Tibial nerve (tissue), 4 donors: ENCODE measurements around the gene SIPA1L3.

Experiments used
- EP300 ChIP-seq, 2 donors: sonication (generic); formaldehyde crosslinking; IDR thresholded peaks; one replicate each; pipeline ENCODE4 v1.6.1; 2017; ENCODE audit warnings: antibody characterized with exemption in 2 of 2, mild to moderate bottlenecking in 1 of 2
- POLR2A ChIP-seq, 2 donors: fragments of 450-650 bp; IDR thresholded peaks; one replicate each; pipeline ENCODE4 v1.6.1; 2017; ENCODE audit warnings: antibody characterized with exemption in 2 of 2, mild to moderate bottlenecking in 2 of 2, moderate library complexity in 2 of 2
- TF ChIP-seq, protein P1 (sequence below), 5 experiments: fragments of 200-600 bp in 3 of 5; fragments of 450-650 bp in 2 of 5; sonication (generic) in 3 of 5; IDR thresholded peaks; one replicate each; pipeline ENCODE4 v1.5.1; 2016 to 2019; ENCODE audit warnings: antibody characterized with exemption in 5 of 5, mild to moderate bottlenecking in 3 of 5, moderate library complexity in 2 of 5

DNA sequence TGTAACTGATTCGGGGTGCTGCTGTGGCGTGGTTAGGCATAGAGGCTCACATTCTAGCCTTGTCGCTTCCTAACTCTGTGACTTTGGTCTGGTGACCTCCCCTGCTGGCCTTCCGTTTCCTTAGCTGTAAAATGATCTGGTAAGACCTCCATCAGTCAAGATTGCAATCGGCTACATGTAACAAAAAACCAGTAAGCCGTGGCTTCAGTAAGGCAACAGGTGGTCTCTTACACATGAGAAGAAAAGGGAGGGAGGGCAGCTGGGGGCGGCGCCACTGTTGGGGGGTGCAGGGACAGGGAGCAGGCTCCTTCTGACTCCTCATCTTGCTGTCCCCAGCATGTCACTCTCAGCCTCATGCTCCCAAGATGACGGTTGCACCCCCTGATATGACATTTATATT lies 148.0 kb downstream of the SIPA1L3 start:
- TF ChIP-seq EP300 (IDR thresholded peaks at IDR 0.05) (no peak), POLR2A (IDR thresholded peaks at IDR 0.05) (no peak)
- TF ChIP-seq, protein P1, sequence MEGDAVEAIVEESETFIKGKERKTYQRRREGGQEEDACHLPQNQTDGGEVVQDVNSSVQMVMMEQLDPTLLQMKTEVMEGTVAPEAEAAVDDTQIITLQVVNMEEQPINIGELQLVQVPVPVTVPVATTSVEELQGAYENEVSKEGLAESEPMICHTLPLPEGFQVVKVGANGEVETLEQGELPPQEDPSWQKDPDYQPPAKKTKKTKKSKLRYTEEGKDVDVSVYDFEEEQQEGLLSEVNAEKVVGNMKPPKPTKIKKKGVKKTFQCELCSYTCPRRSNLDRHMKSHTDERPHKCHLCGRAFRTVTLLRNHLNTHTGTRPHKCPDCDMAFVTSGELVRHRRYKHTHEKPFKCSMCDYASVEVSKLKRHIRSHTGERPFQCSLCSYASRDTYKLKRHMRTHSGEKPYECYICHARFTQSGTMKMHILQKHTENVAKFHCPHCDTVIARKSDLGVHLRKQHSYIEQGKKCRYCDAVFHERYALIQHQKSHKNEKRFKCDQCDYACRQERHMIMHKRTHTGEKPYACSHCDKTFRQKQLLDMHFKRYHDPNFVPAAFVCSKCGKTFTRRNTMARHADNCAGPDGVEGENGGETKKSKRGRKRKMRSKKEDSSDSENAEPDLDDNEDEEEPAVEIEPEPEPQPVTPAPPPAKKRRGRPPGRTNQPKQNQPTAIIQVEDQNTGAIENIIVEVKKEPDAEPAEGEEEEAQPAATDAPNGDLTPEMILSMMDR (IDR thresholded peaks at IDR 0.05), result no peak
